Pancreas (tissue), 10 donors: ENCODE data around the gene TMEM125. TPM values are rescaled to one million over a fixed set of nuclear protein-coding genes. Genes with fewer than 3 reads are reported as not detected.
A peak's percentile ranks its signal among the peaks of the same experiment; 100 is the strongest.

Source experiments
- ATAC-seq, 4 donors: fragments of 200-7000 bp; cut with Tn5 transposase; one replicate each; pipeline versions ENCODE4 v1.8.0 to v1.9.1; 2020; ENCODE audit warnings: mild to moderate bottlenecking in 4 of 4, moderate library complexity in 4 of 4
- DNase-seq, 6 donors: peaks; one replicate each; pipeline ENCODE4 v3.0.0-alpha.2; 2020
- FAIRE-seq: peaks from 2 replicates; lab custom pipeline; 2012; peaks lifted over from hg19 to GRCh38; lab: Jason Lieb, UNC
- H3K27ac ChIP-seq, 4 donors: fragments of 200-600 bp; sonication (generic); 1 replicate in 3 of 4; 2 replicates in 1 of 4; pipeline versions ENCODE4 v1.5.0 to v1.8.0; 2020
- H3K27me3 ChIP-seq, 4 donors: fragments of 200-600 bp; one replicate each; pipeline ENCODE4 v1.8.0; 2021
- H3K36me3 ChIP-seq, 3 donors: fragments of 200-600 bp; sonication (generic) in 1 of 3; one replicate each; pipeline versions ENCODE4 v1.5.0 to v1.8.0; 2020 to 2021
- H3K4me1 ChIP-seq, 3 donors: fragments of 200-600 bp; one replicate each; pipeline ENCODE4 v1.8.0; 2021
- H3K4me3 ChIP-seq, 4 donors: fragments of 200-600 bp; sonication (generic) in 2 of 4; one replicate each; pipeline versions ENCODE4 v1.5.0 to v1.8.0; 2020 to 2021
- H3K9me3 ChIP-seq, 4 donors: fragments of 200-600 bp; one replicate each; pipeline ENCODE4 v1.8.0; 2021
- WGBS, 2 donors: extraction: QIAGEN DNeasy Blood & Tissue Kit; methylation state at CpG; one replicate each; pipeline ENCODE4 v1.1.7; 2013; 5-methylcytosine and 5-hydroxymethylcytosine counted together
- intact Hi-C, 3 donors: fragments of 100-400 bp; cut with DNase I; formaldehyde crosslinking; loops; one replicate each; pipeline versions ENCODE4 v1.11.1 to v1.14.2; 2022
- polyA plus RNA-seq, 2 donors: library from polyadenylated mRNA; stranded (reverse); fragments of 200-250 nt; gene quantifications; one replicate each; pipeline ENCODE4 v1.2.3, GENCODE V29; 2013
- total RNA-seq, 6 donors: library from RNA; stranded (reverse); fragmentation: NEBNext Ultra II Directional in 4 of 6; extraction: Animal tissue kit (Norgen Biotek cat#: 25700) in 4 of 6; gene quantifications; one replicate each; pipeline versions ENCODE4 v1.2.1 to v1.2.4, GENCODE V29; 2021 to 2023
- TF ChIP-seq, protein P1 (sequence below), 4 donors: fragments of 200-600 bp; sonication (generic) in 3 of 4; IDR thresholded peaks; one replicate each; pipeline versions ENCODE4 v1.5.0 to v1.8.0; 2021; ENCODE audit warnings: antibody characterized with exemption in 4 of 4
- donor health status: healthy with polysubstance abuse.
- donor health status: DM: no; HTN: no; CAD: no; lungs with moderate emphysema.
- donor health status: DM: no; HTN: no; CAD: no.
- donor health status: control.
- donor health status: control.
- donor health status: Bipolar disorder and iron deficiency.
- donor health status: DM: yes; HTN: yes; CAD: no.
- donor health status: DM: no; HTN: no; CAD: no.
- donor health status: DM: no; HTN: no; CAD: no.
- donor health status: DM: yes; HTN: yes; CAD: no.

The TMEM125 gene
- total and polyA plus RNA-seq, 8 donors: 27.5 to 75.0 (median 44.4) TPM

DNA sequence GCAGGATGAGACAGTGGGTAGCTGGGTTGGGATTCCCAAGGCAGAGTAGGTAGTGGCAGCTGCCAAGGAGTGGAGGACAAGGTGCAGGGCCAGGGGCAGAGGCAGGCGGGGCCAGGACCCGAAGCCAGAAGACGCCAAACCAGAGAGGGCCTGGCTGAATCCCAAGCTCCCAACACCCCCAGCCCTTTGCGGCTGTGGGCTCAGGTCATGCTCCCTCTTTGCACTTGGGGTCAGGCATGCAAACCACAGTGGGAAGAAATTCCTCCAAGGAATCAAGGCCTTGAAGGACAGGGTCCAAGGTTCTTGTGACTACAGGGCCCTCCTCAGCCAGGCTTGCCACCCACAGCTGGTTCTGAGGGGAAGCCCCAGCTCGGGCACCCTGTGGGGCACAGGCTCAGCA is 9.4 kb downstream of the TMEM125 start:
- FAIRE-seq: no peak

DNA sequence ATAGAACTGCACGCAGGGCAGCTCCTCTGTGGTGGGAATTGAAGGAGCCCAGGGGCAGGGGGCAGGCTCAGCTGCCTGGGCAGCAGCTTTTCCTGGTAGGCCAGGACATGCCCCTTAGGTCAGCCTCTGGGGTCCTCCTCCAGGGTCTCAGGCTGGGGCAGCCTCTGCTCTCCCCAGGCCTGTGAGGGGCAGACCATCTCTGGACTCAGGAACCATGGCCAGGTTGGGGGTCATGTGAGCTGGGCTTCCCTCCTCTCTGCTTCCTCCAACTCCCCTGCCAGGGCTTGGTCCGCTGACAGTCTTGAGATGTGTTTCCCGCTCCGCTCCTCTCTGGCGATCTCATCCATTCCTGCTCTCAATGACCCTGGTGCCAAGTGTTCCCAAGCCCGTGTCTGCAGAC is 9.9 kb downstream of the TMEM125 start:
- TF ChIP-seq, protein P1, sequence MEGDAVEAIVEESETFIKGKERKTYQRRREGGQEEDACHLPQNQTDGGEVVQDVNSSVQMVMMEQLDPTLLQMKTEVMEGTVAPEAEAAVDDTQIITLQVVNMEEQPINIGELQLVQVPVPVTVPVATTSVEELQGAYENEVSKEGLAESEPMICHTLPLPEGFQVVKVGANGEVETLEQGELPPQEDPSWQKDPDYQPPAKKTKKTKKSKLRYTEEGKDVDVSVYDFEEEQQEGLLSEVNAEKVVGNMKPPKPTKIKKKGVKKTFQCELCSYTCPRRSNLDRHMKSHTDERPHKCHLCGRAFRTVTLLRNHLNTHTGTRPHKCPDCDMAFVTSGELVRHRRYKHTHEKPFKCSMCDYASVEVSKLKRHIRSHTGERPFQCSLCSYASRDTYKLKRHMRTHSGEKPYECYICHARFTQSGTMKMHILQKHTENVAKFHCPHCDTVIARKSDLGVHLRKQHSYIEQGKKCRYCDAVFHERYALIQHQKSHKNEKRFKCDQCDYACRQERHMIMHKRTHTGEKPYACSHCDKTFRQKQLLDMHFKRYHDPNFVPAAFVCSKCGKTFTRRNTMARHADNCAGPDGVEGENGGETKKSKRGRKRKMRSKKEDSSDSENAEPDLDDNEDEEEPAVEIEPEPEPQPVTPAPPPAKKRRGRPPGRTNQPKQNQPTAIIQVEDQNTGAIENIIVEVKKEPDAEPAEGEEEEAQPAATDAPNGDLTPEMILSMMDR (IDR thresholded peaks at IDR 0.05): no peak
- FAIRE-seq (no peak), ATAC-seq (no peak), DNase-seq (peak in 1 of 6 donors; percentile 41)
- WGBS, 2 donors: 93 to 96% methylated on average over 6 of the region's 6 CpGs
- intact Hi-C loops: no loop called here
- Histone ChIP-seq H3K4me1 (peaks cover 8 to 27% (median 10%) of the 10 kb centered on the region in 3 donors), H3K4me3 (no peak overlapping the region), H3K27ac (no peak overlapping the region), H3K36me3 (no peaks in the 10 kb centered on the region), H3K27me3 (no peaks in the 10 kb centered on the region), H3K9me3 (no peaks in the 10 kb centered on the region)

More for the DNA sequence above, 9.4 kb downstream of the TMEM125 start:
- H3K9me3 ChIP-seq: no peaks in the 10 kb centered on the region
- DNase-seq: no peak
- no peaks in the 10 kb centered on the region for H3K27me3 ChIP-seq
- TF ChIP-seq, protein P1 (IDR thresholded peaks at IDR 0.05): no peak
- no peak overlapping the region for H3K27ac ChIP-seq
- 86 to 93% methylated on average over 5 of the region's 5 CpGs for WGBS, 2 donors
- no peak overlapping the region for H3K4me3 ChIP-seq
- intact Hi-C loops: no loop called here
- H3K4me1 ChIP-seq: peaks cover 8 to 26% (median 10%) of the 10 kb centered on the region in 3 donors
- no peaks in the 10 kb centered on the region for H3K36me3 ChIP-seq
- no peak for ATAC-seq

DNA sequence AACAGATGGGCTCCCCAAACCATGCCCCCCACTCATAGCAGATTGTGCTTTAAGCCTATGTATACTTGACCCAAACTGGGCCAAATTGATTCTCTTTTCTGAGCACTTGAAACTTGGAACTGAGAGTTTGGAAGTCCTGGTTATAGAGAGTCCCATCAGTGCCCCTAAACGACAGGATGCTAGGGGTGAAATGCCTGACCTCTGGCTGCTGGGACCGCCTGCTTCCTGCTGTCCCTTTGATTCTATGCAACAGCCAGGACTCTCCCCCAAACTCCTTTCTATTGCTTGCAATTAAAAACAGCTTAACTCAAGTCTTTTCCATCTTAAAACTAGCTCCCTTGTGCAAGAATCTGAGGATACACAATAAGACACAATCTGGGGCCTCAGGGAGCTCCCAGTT is 10.9 kb downstream of the TMEM125 start:
- FAIRE-seq: no peak
- DNase-seq: peak in 1 of 6 donors; percentile 7
- no peaks in the 10 kb centered on the region for H3K27me3 ChIP-seq
- intact Hi-C loops: no loop called here
- no peaks in the 10 kb centered on the region for H3K9me3 ChIP-seq
- H3K36me3 ChIP-seq: no peaks in the 10 kb centered on the region
- H3K4me1 ChIP-seq: peaks cover 8 to 27% (median 10%) of the 10 kb centered on the region in 3 donors
- 72 to 75% methylated on average over 2 of the region's 2 CpGs for WGBS, 2 donors
- ATAC-seq: no peak
- TF ChIP-seq, protein P1 (IDR thresholded peaks at IDR 0.05): no peak
- no peak overlapping the region for H3K4me3 ChIP-seq
- H3K27ac ChIP-seq: no peak overlapping the region

DNA sequence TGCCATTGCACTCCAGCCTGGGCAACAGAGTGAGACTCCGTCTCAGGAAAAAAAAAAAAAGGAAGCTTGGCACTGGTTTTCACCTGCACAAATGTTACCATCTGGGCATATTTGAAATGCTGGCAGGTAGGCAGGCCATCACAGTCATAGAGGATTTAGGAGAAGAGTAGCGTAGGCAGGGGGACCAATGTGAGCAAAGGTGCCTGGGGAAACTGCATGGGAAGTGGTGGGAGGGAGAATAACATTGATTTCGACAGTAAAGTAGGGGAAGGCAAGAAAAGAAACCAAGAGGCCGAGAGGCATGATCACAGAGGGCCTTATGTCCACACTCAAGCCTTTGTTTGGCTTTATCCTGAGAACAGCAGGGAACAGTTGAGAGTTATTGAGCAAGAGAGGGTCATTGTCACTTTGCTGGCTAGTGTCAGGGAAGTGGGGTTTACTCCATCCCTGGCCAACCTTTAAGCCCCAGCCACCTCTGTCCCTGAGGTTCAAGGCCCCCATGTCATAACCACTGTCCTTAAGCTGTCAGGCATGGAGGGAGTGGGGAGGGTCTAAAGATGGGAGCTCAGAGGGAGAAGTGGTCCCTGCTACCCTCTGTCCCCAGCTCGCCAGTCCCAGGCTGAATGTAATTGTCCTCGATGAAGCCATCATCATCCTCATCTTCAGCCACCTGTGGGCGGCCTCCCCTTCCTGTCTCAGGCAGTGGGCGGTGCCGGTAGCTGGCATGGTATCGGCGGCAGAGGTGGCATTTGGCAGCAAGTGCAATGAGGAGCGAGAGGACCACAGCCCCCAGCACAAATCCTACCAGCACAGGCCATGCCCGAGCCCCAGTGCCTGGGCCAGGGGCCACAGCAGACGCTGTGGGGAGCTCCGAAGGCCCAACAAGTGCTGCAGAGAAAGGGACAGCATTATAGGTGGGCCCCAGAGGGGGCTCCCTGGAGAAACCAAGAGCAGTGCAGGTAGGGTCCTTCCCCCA is 12.7 kb downstream of the TMEM125 start:
- peak in 1 of 6 donors; percentile 49 for DNase-seq
- H3K4me1 ChIP-seq: peaks cover under 1 to 15% (median 10%) of the 10 kb centered on the region in 3 donors
- no peak overlapping the region for H3K4me3 ChIP-seq
- WGBS, 2 donors: 74 to 82% methylated on average over 15 of the region's 15 CpGs
- H3K27ac ChIP-seq: no peak overlapping the region
- FAIRE-seq: no peak
- ATAC-seq: no peak
- no peaks in the 10 kb centered on the region for H3K36me3 ChIP-seq
- TF ChIP-seq, protein P1 (IDR thresholded peaks at IDR 0.05): no peak
- H3K9me3 ChIP-seq: no peaks in the 10 kb centered on the region
- no peaks in the 10 kb centered on the region for H3K27me3 ChIP-seq
- intact Hi-C loops: no loop called here
